GM18868 (cell line): ENCODE data around the gene PRM2.

Experiments
- ATAC-seq: cut with Tn5 transposase; IDR thresholded peaks from one replicate; pipeline ENCODE4 v1.9.1; 2021; ENCODE audit warnings: mild to moderate bottlenecking, moderate library complexity; ENCODE audit not compliant: unreplicated experiment

PRM2 gene, protein sequence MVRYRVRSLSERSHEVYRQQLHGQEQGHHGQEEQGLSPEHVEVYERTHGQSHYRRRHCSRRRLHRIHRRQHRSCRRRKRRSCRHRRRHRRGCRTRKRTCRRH

DNA sequence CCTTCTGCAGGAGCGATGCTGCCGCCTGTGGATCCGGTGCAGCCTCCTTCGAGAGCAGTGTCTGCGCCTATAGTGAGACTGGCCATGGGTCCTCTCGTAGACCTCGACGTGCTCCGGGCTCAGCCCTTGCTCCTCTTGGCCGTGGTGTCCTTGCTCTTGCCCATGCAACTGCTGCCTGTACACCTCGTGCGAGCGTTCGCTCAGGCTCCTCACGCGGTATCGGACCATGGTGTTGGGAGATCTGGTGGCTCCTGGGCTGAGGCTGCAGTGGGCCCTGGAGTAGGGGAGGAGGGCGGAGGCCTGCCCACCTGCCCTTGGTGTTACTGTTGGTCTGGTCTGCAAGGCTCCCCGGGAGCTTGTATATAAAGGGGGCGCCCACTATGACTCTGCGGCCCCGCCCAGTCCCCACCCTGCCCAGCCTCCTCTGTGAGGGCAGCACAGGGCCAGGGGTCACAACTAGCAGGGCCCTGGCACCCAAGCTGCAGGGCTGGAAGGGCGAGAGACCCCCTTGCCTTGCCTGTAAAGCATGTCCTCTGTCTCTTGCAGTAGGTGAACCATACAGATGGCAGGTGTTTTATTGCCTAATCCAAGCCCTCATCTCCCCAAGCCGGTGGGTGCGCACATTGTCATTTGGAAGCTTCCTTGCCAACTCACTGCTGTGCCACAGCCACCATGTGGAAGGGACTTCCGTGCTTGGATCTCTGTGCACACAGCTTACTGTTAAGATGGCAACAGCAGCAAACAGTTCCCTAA, at the start of gene PRM2:
Gene PRM2, minus strand, starts transcription at position 338 of the 753 bp plus-strand sequence. Its CDS starts 110 bp downstream, at position 228.
- ATAC-seq: no peak

DNA sequence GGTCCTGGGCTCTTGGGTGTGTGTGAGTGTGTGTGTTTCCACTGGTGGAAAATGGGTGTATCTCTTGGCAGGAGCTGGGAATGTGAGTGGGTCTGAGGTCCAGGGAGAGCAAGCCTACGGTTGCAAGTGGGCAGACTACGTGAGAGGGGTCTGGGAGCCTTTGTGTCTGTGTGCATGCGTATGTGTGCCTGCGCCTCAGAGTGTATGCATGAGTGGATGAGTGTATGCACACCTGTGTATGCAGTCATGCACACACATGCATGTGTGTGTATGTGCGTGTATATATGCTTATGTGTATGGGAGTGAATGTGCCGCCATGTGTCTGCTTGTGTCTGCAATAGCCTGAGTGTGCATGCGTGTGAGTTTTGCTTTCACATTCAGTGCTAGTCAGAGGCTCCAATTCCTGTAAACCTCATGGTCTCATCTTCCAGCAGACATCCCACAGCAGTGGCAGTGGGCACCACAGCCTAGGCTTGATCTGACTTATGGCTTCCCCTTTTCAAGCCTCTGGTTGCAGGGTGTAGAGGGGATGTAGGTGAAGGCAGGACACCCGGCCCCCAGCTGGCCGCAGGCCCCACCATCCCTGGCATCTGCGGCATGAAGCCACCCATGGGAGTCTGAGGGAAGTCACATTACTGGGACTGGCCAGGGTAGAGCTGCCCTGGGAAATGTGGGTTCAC, 49.3 kb upstream of the PRM2 start:
- no peak for ATAC-seq

DNA sequence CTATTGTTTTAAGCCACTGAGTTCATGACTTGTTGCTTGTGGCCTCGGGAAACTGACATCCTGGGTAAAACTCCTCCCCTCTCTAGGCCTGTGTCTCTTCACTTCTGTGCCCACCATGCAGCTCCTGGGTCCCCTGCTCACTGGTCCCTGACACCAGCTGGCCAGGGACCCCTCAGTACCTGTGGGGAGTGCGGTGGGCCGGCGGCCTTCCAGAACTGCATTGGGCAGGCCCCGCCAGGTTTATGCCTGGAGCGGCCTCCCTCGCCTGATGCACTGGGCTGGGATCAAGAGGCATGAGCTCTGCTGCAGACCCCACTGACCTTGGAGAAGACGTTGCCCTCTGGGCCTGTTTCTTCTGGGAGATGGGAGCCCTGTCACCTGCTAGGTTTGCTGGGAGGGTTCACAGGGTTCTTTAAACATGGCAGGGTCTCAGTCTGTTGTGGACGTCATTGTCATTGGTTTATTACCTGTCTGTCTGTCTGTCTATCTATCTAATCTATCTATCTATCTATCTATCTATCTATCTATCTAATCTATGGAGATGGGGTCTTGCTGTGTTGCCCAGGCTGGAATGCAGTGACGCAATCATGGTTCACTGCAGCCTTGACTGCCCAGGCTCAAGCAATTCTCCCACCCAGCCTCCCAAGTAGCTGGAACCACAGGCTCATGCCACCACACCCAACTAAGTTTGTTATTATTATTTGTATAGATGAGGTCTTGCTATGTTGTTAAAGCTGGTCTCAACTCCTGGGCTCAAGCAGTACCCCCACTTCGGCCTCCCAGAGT, 47.5 kb upstream of the PRM2 start:
- no peak for ATAC-seq

- ATAC-seq: no peak
These were observed 46.5 kb upstream of the PRM2 start for GRCh38 chr16:11322823-11323222.

- ATAC-seq: no peak
These were observed 45.4 kb upstream of the PRM2 start for GRCh38 chr16:11321662-11322061.

GRCh38 chr16:11320170-11320569, 43.9 kb upstream of the PRM2 start:
- ATAC-seq: no peak

GRCh38 chr16:11319529-11320146, 43.4 kb upstream of the PRM2 start:
- ATAC-seq: no peak

DNA sequence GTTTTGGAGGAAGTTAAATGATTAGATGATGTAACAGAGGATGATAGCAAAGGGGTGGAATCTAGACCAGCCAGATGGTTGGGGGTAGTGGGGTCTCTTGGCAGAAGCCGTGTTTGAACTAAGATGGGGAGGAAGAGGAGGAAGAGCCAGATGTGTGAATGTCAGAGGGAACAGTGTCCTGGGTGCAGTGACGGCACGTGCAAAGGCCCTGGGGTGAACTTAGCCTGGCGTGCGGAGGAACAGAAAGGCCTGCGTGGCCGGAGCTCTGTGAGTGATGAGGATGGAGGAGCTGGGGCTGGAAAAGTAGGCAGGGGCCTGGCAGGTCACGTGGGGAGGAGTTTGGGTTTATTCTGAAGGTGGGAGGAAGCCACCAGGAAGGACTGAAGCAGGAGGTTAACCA, 42.5 kb upstream of the PRM2 start:
- no peak for ATAC-seq

- no peak for ATAC-seq
These were observed 40.2 kb upstream of the PRM2 start for GRCh38 chr16:11316331-11317015.

GRCh38 chr16:11315510-11315909, 39.2 kb upstream of the PRM2 start:
- ATAC-seq: no peak

GRCh38 chr16:11314309-11314894, 38.1 kb upstream of the PRM2 start:
- ATAC-seq: no peak

- no peak for ATAC-seq
These were observed 37.4 kb upstream of the PRM2 start for GRCh38 chr16:11313493-11314308.

- no peak for ATAC-seq
These were observed 36.6 kb upstream of the PRM2 start for GRCh38 chr16:11312718-11313492.

DNA sequence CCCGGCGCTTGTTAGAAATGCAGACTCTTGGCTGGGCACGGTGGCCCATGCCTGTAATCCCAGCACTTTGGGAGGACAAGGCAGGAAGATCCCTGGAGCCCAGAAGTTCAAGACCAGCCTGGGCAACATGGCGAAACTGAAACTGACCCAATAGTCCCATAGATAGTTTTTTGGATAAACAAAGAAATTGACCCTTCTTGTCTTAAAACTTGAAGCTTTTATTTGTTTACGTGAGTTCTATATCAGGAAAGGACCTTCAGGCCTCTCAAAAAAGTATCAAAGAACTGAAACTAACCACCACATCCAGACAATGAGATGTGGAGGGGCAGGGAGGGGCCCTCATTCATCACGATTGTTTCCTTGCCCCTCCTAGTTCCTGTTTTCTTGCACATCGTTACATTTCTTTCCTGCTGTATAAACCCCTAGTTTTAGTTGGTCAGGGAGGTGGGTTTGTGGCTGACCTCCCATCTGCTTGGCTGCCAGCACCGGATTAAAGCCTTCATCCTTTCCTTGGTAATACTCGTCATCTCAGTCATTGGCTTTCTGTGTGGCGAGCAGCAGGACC, 34.8 kb upstream of the PRM2 start:
- peak; percentile 56 for ATAC-seq

GRCh38 chr16:11310634-11310977, 34.3 kb upstream of the PRM2 start:
- no peak for ATAC-seq

DNA sequence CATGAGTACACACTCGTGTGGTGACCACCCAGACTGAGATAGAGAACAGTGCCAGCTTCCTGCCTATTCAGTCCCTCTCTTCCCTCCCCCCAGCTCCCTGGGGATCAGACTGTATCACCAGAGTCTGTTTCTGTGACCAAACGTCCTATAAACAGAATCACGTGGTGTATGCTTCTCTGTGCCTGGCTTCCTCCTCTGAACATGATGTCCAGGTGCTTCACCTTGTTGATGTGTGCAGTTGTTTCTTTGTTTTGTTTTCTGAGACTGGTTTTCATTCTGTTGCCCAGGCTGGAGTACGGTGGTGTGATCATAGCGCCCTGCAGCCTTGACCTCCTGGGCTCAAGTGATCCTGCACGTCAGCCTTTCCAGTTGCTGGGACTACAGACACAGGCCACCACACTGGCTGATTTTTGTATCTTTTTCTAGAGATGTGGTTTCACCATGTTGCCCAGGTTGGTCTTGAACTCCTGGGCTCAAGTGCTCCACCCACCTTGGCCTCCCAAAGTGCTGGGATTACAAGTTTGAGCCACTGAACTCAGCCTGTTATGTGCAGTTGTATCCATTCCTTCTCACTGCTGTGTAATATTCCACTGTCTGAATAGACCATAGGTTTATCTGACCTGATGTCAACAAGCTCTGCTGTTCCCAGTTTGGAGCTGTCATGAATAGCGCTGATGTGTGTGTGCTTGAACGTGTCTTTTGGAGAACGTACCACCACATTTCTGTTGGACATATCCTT, 33.8 kb upstream of the PRM2 start:
- no peak for ATAC-seq

DNA sequence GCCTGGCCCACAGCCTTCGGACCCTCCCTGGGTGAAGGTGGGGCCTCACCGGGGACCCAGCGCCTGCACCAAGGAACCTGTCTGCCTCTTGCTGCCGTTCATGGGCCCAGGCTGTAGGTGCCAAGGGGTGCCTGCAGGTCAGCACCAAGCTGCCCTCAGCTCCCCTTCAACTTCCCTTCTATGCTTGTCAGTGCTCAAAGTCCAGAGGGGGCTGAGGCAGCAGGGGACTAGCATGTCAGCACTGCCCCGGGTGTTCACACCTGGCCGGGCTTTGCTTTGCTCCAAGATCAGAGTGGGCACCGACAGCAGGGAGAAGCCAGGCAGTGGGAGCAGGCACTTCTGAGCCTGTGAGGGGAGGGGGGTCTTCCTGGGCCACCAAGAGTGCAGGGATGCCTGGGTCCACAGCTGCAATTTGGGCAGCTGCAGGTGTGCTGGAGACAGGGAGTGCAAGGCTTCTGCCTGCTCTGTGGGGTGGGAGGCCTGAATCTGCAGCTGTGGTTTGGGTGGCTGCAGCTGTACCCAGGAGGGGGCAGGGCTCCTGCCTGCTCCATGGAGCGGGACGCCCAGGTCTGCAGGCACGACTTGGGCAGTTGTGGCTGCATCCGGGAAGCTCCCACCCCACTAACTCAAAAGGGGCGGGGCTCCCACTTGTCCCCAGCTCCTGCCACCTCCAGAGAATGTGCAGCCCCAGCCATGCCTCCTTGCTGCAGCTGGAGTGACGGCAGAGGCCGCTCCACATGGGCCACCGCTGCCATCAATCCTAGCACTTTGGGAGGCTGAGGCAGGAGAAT, 32.4 kb upstream of the PRM2 start:
- no peak for ATAC-seq
